Posterior vena cava (tissue), 2 donors: ENCODE measurements around the gene TEX261. TPM values are rescaled to one million over a fixed set of nuclear protein-coding genes. Genes with fewer than 3 reads are reported as not detected.
"Not testable (repeated sequence)": the region's sequence is repeated elsewhere in the genome, so short reads cannot be mapped to it uniquely, and the experiment has no call there.

Experiments used
- DNase-seq: peaks from one replicate; pipeline ENCODE4 v3.0.0-alpha.2; 2020; ENCODE audit warnings: low spot score
- intact Hi-C, 2 donors: fragments of 100-400 bp; cut with DNase I; formaldehyde crosslinking; loops; one replicate each; pipeline versions ENCODE4 v1.14.1 to v1.14.2; 2022 to 2023
- total RNA-seq, 2 donors: library from RNA; stranded (reverse); fragmentation: NEBNext Ultra II Directional; extraction: Animal tissue kit (Norgen Biotek cat#: 25700); gene quantifications; one replicate each; pipeline ENCODE4 v1.2.1, GENCODE V29; 2021
- donor health status: DM: yes; HTN: yes; CAD: no.
- donor health status: DM: yes; HTN: yes; CAD: no.

The TEX261 gene
- total RNA-seq, 2 donors from 2014 or later: 44.3 to 50.4 TPM

DNA sequence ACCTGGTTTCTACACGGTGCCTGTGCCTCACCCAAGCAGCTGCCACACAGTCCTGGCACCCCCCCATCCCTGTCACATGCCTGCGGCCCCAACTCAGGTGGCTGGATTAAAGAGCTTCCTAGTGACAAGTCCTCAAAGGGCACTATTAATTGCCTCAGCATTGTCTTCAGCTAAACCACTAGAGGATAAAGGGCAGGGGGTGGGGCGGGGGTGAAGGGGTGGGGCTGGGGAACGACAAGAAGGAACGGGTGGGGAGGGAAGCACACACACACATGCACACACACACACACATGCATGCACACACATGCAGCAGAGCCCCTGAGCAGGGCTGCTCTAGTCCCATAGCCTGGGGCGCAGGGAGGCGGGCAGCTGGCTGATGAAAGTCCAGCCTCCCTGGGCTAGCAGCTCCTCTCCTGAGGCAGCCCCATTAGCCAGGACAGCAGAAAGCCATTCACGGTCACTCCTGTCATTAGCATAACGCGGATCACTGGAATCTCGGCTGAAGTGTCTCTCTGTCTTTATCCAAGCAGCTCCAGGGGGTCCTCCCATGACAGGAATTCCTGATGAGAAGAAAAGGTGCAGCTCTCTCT, 7.4 kb upstream of the TEX261 start:
- intact Hi-C loops: no loop called here
- no peak for DNase-seq

DNA sequence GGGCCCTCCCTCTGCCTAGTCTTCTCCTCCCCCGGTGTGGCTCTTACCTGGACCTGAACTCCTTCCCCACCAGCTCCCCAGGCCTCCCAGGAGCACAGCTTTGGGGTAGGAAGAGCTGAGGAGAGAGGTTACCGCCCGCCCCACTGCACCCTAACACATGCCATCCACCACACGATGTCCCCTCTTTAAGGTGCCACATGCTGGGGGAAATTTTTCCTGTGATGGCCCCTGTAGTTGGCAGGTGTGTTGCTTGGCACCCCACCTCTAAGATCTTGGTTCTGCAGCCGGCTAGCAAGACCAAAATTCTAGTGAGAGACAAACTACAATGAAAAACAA, 6.9 kb upstream of the TEX261 start:
- DNase-seq: no peak
- intact Hi-C loops: no loop called here

DNA sequence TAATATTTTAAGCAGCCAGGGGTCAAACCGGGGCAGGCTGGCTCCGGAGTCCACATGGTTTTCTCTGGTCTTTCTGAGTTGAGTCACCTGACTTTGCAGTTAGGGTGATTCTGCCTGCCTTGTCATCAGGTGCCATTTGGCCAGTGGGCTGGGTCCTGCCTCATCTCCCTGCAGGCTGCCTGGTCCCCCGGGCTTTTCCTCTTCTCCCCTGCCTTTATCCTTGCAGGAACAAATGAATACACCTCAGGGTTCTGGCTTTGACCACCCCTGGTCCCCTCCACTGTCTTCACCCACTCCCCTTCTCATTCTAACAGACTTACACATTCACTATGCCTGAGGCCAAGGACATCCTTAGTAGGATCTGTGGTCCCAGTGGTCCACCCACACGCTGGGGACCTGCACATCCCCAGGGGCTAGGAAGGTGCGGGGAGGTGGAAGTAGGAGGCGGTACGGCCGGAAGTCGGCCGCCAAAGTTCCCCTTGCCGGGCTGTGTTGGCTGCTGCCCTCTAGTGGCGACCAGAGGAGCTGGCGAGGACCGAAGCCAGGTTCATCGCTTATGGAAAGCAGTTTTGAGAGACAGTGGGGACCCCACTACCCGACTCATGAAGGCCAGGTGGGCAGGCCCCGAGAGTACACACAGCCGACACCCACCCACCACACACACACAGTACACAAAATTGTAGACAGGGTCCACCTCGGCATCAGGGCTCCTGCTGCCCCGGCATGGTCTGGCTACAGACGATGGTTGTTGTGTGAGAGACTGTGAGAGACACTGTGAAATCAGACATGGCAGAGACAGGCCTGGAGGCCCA, 6.3 kb upstream of the TEX261 start:
- peak; percentile 93 for DNase-seq
- intact Hi-C loops: no loop called here

DNA sequence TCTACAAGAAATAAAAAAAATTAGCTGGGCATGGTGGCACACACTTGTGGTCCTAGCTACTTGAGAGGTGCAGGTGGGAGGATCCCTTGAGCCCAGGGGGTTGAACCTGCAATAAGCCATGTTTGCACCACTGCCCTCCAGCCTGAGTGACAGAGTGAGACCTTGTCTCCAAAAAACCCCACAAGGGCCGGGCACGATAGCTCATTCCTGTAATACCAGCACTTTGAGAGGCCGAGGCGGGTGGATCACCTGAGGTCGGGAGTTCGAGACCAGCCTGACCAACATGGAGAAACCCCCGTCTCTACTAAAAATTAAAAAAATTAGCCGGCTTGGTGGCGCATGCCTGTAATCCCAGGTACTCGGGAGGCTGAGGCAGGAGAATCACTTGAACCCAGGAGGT, 5.3 kb upstream of the TEX261 start:
- intact Hi-C loops: not testable (repeated sequence)
- DNase-seq: peak; percentile 56

DNA sequence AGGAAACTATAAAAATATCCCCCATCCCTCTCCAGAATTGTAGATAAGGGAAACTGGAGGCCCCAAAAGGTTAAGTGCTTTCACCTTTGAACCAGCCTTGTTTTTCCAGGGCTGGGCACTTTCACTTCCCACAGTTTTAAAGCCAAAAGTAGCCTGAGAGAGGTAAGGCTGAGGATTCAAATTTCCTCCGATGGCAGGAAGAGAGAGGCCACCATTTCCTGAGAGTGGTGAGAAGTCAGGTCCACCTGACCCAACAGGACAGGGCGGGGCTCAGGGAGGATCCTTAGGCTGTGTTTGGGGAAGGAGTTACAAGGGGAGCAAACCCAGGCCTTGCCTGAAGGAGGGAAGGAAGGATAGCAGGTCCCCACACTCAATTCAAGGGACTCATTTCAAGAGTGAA, 4.7 kb upstream of the TEX261 start:
- peak; percentile 22 for DNase-seq
- intact Hi-C loops: no loop called here

DNA sequence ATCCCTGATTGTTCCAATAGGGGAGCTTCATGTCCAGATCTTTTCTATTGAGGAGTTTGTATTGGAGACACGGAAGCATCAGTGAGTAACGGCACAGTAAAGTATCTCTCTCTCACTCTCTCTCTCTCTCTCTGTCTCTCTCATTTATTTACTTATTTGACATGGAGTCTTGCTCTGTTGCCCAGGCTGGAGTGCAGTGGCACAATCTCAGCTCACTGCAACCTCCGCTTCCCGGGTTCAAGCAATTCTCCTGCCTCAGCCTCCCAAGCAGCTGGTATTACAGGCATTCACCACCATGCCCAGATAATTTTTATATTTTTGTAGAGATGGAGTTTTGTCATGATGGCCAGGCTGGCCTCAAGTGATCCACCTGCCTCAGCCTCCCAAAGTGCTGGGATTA, 4.2 kb upstream of the TEX261 start:
- intact Hi-C loops, DNase-seq: not testable (repeated sequence)

DNA sequence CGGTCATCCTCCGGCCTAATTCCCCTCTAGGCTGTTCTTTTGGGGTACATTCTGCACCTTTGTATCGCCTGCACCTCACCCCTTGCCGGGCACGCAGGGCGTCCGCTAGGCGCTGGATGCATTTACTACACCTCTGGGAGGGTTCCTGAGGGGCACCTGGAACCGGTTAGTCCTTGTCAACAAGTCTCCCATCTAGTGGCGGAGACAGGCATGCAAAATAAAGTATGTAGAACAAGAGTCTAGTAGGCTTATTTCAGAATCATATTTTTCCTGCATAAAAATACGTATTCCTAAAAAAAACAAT, 705 bp upstream of the TEX261 start:
- peak; percentile 79 for DNase-seq
- intact Hi-C loops: no loop called here

DNA sequence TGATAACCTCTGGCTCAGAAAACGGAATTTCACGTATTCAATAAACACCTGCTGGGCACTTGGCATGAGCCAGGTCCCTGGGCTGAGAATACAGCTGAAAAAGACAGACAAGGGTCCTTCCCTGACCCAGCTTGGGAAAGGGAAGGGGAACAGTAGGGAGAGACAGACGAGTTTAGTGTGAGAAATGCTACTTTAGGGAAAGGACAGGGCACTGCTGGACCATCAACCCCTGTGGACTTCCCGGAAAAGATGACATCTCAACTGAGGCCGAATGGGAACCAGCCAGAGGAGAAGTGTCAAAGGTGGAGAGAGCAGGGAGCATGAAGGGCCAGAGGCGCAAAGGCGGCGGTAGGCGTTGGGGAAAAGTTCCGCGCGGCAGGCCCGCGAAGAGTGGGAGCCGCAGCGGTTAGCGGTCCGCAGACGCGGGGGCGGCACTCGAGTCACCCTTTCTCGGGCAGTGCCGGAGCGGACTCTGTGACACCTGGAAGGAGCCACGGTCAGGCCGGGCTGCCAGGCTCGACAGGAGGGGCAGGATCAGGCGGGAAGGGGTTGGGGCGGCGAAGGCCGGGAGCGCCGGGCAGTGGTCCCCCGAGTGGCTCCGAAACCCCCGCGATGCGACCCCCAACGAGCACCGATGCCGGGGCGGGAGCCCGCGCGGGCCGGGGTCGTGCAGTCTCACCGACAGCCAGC, 519 bp downstream of the TEX261 start:
- peak; percentile 84 for DNase-seq
- intact Hi-C loops: no loop called here

DNA sequence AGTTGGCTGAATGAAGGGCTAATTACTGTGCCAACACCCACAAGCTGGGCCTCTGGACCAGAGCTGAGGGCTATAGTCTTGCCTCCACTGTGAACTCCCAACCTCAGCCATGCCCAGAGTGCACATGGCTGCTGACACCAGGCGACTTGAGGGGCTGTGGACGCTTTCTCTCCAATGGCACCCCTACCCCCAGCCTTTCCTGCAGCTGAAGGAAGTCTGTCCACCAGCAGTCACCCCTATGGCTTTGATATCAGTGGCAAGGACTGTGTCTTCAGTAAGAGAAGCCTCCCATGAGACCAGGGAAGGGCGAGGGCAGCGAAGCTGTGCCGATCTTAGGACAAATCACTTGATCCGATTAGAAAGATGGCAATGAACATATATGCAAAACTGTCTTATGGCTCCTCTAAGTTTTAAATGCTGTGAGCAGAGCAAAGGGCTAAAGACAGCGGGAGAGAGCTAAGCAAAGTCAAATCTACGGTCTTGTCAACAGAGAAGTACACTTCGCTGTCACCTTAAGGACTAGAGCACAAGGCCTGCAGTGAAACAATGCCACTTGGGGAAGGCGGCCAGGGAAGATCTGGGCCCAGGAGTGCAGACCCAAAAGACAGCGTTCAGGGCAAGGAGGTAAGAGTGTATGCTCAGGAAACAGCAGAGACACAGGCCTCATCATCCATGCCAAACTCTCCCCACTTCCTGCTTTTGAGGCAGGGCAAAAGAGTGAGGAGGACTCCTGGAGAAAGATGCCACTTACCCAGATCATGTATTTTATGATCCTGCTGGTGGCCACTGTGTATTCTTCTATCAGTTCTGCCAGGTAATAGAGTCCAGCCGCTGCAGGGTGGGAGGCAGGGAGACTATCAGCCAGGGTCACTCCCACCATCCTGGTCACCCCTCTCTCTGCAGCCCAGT, 1.5 kb downstream of the TEX261 start:
- intact Hi-C loops: no loop called here
- no peak for DNase-seq

DNA sequence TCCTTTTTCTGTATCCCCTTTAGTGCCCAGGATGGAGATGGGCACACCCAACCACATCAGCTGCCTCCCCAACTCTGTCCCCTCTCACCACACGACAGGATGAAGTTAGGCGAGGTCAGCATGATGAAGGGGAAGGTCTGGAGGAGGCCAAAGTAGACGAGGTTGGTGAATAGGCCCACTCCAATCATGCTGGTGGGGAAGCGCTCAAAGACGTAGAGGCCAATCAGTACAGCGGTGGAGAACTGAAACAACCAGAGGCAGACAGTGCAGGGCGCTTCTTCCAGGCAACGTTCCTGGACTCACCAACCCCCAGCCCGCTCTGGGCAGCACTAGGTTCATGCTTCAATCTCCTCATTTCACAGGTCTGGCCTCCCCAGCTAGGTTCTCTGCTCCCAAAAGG, 2.9 kb downstream of the TEX261 start:
- DNase-seq: no peak
- intact Hi-C loops: no loop called here

DNA sequence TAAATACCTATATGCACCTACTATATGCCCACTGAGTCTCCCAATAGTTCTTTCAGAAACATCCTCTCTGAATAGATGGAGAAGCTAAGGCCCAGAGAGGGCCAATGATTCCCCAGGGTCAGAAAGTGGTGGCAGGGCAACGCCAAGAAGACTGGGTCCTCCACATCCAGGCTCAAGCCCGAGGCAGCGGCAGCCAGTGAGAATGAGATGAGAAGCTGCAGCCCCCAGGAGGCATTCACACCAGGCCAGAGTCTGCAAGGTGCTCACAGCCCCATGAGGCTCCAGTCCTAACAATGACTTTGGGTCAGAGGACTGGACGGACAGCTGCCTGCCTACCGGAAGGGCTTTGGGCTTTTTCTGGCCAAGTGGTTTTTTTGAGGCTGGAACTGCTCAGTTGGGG, 3.5 kb downstream of the TEX261 start:
- intact Hi-C loops: no loop called here
- DNase-seq: no peak

DNA sequence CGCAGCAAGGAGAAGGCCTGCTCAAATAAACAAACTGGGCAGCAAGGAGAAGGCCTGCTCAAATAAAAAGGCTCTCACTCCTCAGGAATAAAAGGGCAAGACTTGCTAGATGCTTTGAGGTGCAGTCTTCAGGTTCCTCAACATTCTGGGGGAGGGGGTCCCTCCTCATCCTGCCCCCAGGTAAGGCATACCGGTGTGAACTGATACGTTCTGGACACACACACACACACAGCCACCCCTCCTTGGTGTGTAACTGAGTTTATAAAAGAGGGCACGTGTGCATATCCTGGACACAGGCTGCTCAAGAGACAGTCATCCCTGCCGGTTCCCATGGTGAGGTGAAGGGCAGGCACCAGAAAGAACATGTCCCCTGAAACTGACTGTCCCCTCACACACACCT, 4.5 kb downstream of the TEX261 start:
- intact Hi-C loops: no loop called here
- DNase-seq: no peak

DNA sequence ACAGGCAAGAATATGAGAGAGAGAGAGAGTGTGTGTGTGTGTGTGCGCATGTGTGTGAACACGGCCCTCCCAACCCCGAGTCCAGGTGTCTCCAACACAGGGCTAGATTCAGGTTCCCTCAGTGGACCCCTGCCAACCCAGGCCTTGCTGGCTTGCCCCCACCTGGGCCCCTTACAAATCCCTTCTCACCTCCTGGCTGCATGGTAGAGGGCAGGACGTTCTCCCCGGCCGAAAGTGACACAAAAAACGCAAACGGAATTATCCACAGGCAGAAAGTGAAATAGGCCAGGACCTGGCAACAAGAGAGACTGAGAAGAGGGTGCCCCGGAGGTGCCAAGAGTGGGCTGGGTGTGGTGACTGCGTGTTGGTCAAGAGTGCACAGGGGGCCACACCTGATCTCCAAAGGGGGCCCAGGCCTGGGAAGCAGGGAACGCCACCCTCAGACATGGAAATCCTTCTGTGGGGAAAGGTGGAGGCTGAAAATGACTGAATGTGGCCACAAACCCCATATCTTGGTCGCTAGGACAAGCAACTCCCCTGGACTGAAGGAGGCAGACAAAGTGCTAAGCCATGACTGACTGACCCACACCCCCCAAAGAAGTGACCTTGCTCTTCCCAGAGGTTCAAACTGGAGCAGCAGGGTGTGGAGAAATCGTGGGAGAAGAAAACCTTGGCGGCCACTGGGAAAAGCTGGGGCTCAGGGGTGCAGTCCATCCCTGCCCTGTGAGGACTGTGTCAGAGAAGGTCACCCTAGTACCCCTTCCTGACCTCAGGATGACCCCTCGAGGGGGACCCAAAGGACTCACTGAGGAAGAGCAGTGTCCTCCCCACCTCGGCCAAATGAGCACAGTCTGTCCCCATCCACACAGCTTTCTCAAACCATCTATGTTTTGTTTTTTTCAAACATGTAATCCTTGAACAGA, 5.7 kb downstream of the TEX261 start:
- DNase-seq: no peak
- intact Hi-C loops: no loop called here

DNA sequence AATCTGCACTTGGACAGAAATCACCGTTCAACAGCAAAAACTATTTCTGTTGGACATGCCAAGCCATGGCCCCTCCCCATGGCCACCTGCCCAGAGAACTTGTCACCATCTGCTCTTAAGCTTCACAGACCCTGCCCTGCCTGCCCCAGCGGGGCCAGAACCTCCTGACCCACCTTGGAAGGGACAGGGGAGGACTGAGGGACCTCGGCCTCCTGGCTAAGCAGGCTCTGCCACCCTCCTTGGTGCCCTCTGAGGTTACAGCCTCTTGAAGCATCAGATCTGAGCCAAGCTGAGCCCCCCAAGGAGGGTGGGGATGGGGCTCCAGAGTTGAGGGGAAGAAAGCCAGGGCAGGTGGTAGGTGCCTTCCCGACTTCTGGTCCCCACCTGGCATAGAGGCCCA, 6.5 kb downstream of the TEX261 start:
- intact Hi-C loops: no loop called here
- peak; percentile 83 for DNase-seq

DNA sequence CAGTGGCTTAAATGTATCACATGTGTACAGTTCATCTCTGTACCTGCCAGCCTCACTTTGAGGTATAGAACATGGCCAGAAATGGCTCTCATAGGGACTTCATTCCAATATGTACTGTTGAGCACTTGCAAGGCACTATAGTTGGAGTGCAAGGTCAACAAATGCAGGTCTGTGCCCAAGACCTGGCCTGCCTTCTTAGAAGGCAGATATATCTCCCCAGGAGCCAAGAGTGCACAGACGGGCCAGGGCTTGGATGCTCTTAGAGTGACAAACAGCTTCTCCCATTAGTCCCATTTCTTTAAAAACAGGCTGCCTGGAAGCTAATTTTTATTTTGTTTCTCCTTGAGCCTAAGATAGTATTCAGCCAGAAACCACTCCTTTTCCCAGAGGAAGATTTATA, 7.3 kb downstream of the TEX261 start:
- intact Hi-C loops: no loop called here
- DNase-seq: no peak

DNA sequence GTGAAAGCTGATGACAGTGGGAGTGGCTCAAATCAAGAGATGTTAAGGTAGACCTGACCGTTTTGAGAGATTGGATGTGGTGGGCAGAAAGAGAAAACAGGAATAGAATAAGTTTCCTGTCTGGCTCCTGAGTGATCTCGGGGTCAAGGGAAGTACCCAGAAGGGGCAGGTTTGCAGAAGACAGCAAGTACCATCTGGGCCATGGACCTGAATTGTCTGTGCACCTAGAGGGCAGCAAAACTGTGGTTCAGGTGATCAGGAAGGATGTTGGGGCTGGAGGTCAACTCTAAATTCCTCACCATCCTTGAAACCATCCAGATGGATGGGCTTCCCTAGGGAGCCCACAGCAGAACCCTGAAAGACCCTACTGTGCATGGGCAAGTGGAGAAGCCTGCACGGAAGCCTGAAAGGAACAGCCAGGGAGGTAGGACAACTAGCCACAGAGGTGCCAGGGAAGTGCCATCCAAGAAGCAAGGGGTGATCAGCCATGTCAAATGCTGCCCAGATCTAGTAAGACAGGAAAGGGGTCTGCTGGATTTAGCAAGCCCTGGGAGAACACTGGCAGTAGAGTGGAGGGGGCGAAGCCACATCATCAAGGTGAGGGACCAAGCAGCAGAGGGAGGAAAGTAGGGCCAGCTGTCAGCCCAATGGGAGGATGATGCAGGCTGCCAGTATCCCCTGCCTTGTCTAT, 8.0 kb downstream of the TEX261 start:
- no peak for DNase-seq
- intact Hi-C loops: no loop called here

DNA sequence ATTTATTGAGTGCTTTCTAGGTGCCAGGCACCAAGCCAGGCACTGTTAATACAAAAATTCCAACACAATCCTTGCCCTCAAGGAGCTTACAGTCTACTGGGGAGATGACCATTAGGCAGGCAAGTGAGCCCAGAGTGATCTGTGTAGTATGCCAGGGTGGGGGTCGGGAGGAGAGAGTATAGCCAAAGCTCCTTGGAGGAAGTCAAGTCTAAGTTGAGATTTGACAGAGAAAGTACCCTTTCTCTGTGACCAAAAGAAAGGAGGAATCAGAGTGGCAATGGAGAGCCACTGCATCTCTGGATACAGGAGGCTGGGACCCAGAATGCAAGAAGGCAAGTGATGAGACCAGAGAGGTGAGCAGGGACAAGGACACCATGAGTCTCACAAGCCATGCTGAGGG, 8.7 kb downstream of the TEX261 start:
- intact Hi-C loops: no loop called here
- DNase-seq: no peak

DNA sequence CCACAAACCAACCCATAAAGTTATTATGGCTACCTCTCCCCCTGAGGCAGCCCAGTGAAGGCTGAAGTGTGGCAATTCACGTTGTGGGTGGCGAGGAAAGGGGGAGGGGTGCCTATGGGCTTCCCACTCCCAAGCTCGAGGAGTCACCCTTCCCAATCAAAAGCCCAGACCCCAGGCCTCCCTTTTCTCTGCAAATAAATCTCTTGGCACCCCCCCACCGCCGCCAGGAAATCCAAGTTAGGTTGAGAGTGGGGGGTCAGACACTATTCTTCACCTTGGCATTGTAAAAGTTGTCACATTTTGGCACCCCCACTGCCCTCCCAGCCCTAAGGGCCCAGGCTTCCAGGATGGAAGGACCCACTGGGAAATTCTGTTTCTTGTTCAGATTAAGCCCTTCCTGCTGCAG, 9.4 kb downstream of the TEX261 start:
- DNase-seq: no peak
- intact Hi-C loops: no loop called here
